GM12872 (cell line): ENCODE data around the gene CCL28.

Source experiments
- TF ChIP-seq, protein P1 (sequence below): IDR thresholded peaks from 3 replicates; pipeline ENCODE4 v1.5.1; 2011; ENCODE audit warnings: low read depth, mild to moderate bottlenecking, low read length, moderate library complexity; ENCODE audit not compliant: insufficient read depth

CCL28 gene

GRCh38 chr5:43358726-43359125 lies 53.5 kb downstream of the CCL28 start:
- TF ChIP-seq, protein P1, sequence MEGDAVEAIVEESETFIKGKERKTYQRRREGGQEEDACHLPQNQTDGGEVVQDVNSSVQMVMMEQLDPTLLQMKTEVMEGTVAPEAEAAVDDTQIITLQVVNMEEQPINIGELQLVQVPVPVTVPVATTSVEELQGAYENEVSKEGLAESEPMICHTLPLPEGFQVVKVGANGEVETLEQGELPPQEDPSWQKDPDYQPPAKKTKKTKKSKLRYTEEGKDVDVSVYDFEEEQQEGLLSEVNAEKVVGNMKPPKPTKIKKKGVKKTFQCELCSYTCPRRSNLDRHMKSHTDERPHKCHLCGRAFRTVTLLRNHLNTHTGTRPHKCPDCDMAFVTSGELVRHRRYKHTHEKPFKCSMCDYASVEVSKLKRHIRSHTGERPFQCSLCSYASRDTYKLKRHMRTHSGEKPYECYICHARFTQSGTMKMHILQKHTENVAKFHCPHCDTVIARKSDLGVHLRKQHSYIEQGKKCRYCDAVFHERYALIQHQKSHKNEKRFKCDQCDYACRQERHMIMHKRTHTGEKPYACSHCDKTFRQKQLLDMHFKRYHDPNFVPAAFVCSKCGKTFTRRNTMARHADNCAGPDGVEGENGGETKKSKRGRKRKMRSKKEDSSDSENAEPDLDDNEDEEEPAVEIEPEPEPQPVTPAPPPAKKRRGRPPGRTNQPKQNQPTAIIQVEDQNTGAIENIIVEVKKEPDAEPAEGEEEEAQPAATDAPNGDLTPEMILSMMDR = no peak

DNA sequence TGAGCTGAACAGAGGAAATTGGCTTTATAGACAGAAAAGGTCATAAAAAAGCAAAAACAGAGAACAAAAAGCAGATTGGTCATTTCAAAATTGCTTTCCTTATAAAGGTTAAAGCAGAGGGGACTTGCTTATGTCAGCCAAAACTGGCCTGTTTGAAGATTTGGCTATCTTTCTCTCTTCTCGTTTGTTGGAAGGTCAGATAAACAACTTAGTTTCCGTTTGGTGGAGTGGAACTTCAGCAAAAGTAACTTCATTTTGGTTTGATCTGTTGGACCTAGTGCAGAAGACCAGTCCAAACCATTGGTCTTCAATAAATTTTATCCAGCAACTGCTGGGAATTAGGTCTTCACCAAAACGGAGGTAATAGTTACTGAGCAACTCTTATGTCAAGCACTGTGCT lies 53.9 kb downstream of the CCL28 start:
- TF ChIP-seq, protein P1 = no peak

GRCh38 chr5:43357878-43358281 lies 54.3 kb downstream of the CCL28 start:
- TF ChIP-seq, protein P1 = no peak

- TF ChIP-seq, protein P1 = no peak
Measured at GRCh38 chr5:43357067-43357466, 55.1 kb downstream of the CCL28 start.

DNA sequence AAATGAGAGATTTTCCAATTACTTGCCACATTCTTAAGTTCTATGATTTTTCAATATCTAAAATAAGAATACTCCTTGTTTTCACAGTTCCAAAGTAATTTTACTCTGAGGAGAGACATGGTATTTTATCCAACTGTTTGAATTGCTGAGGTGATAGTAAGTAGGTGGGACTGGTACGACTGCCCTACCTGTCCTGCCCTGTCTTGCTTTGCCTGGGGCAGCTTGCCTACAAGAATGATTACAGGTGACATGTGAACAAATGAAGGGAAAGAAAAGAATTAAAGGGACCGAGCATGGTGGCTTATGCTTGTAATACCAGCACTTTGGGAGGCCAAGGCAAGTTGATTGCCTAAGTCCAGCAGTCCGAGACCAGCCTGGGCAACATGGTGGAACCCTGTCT lies 57.4 kb downstream of the CCL28 start:
- TF ChIP-seq, protein P1 = no peak

DNA sequence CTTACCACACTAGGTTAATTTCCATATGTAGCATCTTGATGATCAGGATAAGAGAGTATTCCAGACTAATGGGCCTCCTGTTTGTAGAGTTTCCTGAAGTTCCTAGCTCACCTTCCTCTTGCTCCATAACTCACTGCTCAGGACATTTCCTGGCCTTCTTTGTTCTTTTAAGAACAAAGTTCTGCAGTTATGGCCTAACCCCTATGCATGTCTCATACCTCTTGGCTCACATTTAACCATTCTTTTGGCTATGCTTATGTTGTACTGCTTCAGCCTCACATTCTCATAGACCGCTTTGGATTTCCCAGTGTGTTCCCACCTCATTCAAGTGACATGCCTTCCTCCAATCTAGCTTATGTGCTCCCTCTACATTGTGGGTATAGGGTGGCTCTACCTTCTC lies 58.5 kb downstream of the CCL28 start:
- TF ChIP-seq, protein P1 = no peak

GRCh38 chr5:43352915-43353314 lies 59.3 kb downstream of the CCL28 start:
- TF ChIP-seq, protein P1 = no peak

GRCh38 chr5:43352131-43352530 lies 60.1 kb downstream of the CCL28 start:
- TF ChIP-seq, protein P1 = no peak
